ENCODE data around the gene C1QTNF6. TPM values are rescaled to one million over a fixed set of nuclear protein-coding genes. Genes with fewer than 3 reads are reported as not detected.
"Not testable (repeated sequence)": the region's sequence is repeated elsewhere in the genome, so short reads cannot be mapped to it uniquely, and the experiment has no call there.

C1QTNF6 gene
- total RNA-seq, 2 donors from 2014 or later = 1.8 to 2.9 TPM

DNA sequence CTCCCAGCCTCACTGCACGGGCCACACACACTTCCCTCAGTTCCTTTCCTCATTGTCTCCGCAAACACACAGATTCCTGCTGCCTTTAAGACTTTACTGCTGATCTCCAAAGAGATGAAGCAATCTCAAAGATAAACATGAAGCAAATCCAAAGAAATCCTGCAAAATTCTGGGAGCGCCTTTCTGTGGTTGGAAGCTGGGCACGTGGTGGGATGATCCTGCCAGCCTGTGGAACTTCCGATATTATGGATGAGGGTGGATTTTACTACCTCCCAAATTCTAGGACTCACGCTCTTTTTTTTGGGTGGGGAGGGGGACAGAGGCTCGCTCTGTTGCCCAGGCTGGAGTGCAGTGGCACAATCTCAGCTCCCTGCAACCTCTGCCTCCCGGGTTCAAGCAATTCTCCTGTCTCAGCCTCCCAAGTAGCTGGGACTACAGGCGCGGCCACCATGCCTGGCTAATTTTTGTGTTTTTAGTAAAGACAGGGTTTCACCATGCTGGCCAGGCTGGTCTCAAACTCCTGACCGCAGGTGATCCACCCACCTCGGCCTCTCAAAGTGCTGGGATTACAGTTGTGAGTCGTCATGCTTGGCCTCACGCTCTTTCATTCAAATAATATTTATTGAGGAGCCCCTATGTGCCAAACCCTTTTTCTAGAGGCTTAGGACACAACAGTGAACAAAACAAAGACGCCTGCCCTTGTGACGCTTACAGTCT lies 17.2 kb downstream of the C1QTNF6 start:
- intact Hi-C loops (cut with DNase I); ATAC-seq: not testable (repeated sequence)
- peak; percentile 4 for DNase-seq

- intact Hi-C loops (cut with DNase I) = no loop called here
Measured at GRCh38 chr22:37169947-37170688, 17.9 kb downstream of the C1QTNF6 start.

GRCh38 chr22:37169406-37169805 lies 18.6 kb downstream of the C1QTNF6 start:
- ATAC-seq (no peak), DNase-seq (peak; percentile 2)
- intact Hi-C loops (cut with DNase I) = no loop called here

More at GRCh38 chr22:37169947-37170688, 17.9 kb downstream of the C1QTNF6 start:
- ATAC-seq (no peak), DNase-seq (peak; percentile 7)

GRCh38 chr22:37167981-37168647 lies 19.9 kb downstream of the C1QTNF6 start:
- intact Hi-C loops (cut with DNase I) = no loop called here
- DNase-seq (peak; percentile 7), ATAC-seq (no peak)

DNA sequence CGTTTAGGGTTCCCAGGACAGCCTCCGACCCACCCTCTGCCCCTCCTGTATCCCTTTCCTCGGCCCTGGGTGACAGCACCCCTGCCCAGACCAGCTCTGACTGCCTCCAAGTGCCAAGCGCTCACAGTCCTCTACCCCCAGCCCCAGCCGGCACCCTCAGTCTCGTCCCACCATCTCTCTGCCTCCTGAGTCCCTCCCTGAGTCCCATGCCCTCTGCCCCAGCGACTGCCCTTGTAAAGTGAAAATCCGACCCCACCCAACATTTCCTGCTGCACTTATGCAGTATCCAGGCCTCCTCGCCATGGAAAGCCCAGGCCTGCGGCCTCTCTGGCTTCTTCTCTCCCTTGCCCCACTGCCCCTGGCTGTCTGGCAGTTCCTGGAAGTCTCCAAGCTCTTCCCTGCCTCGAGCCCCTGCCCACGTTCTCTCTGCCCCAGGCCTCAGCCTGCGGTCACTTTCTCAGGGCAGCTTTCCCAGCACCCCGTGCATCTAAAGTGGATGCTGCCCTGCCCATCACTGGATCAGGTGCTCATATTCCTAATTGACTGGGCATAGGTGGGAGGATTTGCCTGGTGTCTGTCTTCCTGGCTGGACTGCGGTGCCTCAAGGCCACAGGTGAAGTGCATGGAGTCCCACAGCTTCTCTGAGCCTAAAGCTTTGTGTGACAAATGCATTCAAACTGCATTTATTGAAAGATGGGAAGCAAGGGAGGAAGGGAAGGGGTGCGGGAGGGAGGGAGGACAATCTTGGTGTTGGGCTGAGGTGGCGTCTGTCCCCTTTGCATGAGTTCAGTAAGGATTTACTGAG lies 20.7 kb downstream of the C1QTNF6 start:
- ATAC-seq (peak in 1 of 2 donors; percentile 8), DNase-seq (peak; percentile 24)
- intact Hi-C loops (cut with DNase I) = no loop called here

GRCh38 chr22:37166675-37167066 lies 21.4 kb downstream of the C1QTNF6 start:
- intact Hi-C loops (cut with DNase I) = loop anchor here in 1 of 2 donors (1.0 kb wide), 1 partner anchor 32 kb away; no protein-coding TSS in a partner anchor
- ATAC-seq (peak; percentile 92), DNase-seq (peak; percentile 89)

GRCh38 chr22:37165940-37166674 lies 21.9 kb downstream of the C1QTNF6 start:
- no peak for ATAC-seq
- intact Hi-C loops (cut with DNase I) = loop anchor here in 1 of 2 donors (1.0 kb wide), 1 partner anchor 32 kb away; no protein-coding TSS in a partner anchor
- DNase-seq = peak; percentile 18

- intact Hi-C loops (cut with DNase I) = no loop called here
- ATAC-seq = no peak
- peak; percentile 1 for DNase-seq
Measured at GRCh38 chr22:37165066-37165465, 23.0 kb downstream of the C1QTNF6 start.

GRCh38 chr22:37164505-37164887 lies 23.6 kb downstream of the C1QTNF6 start:
- intact Hi-C loops (cut with DNase I) = no loop called here
- DNase-seq = peak; percentile 2
- no peak for ATAC-seq

DNA sequence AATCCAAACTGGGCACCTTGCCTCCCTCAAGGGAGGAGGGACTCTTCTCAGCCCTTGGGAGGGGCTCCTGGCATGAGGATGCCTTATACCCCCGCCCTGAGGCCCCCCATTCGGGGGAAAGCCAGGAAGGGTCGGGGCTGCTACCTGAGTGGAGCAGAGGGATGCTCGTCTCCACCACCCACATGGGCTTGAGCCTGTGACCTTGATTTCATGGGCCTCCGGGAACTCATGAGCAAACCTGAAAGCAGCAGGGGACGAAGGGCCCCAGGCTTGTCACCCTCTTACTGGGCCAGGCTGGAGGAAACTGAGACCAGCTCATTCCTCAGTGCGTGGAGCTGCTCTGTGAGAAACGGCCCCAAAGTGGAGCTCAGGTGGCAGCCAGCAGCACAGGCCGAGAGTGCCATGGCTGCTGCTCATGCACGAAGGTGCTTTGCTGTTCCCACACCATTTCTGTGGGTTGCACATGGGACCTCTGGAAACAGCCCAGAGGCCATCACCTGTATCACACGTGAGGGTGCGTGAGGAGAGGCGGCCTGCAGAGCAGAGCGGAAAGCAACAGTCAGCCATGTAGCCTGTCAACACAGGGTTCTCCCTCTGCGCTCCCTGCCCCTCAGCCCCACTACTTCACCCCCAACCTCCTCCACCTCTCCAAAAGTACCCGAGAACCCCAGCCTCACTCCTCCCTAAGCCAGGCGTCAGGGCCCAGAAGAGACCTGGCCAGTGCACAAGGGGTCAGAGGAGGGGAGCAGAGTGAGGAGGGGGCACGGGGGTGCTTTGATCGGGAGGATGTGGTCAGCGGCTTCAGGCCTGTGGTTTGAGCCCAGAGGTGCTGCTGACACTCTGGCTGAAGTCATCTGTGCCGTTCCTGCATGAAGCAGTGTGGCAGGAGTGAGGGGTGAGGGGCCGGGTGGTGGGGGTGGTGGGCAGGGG lies 24.2 kb downstream of the C1QTNF6 start:
- DNase-seq = peak; percentile 10
- intact Hi-C loops (cut with DNase I) = no loop called here
- ATAC-seq = no peak

- intact Hi-C loops (cut with DNase I) = no loop called here
- no peak for DNase-seq
- ATAC-seq = no peak
Measured at GRCh38 chr22:37163096-37163489, 25.0 kb downstream of the C1QTNF6 start.

DNA sequence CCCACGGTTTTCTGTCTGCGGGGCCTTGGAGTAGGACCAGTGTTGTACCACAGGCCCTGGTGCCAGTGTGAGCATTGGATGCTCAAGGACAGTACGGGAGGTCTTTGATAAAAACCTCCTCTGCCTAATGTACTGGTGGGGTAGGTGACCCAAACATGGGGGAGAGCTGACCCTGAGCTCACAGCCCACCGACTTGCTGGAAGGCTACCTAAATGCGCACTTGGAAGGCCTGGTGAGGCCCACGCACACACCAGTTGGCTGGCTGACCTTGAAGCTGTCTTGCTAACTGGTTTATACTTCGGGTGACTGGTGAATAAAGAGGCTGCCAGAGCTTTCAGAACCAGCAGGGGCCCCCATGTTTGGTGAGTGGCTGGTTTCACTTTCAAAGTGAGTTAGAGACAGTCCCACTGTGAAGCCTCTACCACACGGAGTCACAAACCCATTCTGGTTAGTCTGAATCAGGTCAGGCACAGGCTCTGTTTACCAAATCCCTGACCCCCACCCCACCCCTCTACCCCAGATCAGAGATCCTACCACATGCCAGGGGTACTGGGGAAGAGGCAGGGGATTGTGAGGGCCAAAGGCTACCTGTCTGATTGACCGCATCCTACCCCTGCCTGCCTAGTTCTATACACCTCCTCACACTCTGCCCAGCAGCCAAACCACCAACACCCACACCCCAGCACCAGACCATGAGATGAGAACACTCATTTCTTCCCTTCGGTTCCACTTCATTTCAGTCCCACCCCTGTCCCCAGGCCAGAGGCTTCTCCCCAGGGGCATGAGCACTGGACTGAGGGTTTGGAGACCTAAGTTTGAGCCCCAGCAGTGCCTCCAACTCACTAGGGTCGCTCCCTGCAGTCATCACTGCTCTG lies 25.6 kb downstream of the C1QTNF6 start:
- intact Hi-C loops (cut with DNase I) = no loop called here
- ATAC-seq = peak in 1 of 2 donors; percentile 24
- DNase-seq = no peak

DNA sequence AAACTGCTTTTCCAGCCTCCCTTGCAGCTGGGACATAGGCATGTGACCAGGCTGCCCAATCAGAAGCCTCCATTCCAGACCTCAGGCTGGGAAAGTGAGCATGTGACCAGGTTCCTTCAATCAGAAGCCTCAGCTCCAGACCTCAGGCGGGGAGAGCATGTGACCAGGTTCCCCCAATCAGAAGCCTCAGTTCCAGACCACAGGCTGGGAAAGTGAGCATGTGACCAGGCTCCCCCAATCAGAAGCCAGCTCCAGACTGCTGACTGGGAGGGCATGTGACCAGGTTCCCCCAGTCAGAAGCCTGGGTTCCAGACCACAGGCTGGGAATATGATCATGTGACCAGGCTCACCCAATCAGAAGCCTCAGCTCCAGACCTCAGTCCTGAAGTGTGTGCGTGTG lies 26.6 kb downstream of the C1QTNF6 start:
- ATAC-seq = no peak
- no peak for DNase-seq
- intact Hi-C loops (cut with DNase I) = no loop called here

GRCh38 chr22:37160027-37160426 lies 28.0 kb downstream of the C1QTNF6 start:
- DNase-seq (no peak), ATAC-seq (no peak)
- intact Hi-C loops (cut with DNase I) = no loop called here

DNA sequence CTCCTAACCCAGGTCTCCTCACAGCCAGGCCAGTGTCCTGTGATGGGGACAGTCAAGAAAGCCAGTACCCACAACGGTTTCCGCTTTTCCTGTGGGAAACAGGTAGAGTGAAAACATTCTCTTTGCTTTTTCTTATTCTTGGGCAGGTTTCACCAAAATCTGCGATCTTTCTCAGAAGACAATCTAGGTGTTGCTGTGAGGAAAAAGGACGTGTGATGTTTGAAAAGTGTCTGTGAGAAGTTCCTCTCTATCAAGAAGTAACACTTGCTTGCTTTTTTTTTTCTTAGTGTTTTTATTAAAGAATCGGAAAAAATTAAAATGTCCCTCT lies 29.1 kb downstream of the C1QTNF6 start:
- DNase-seq (no peak), ATAC-seq (no peak)
- intact Hi-C loops (cut with DNase I) = loop anchor here in 1 of 2 donors (5.0 kb wide), 1 partner anchor 43 kb away; no protein-coding TSS in a partner anchor

GRCh38 chr22:37157516-37158285 lies 30.3 kb downstream of the C1QTNF6 start:
- ATAC-seq (no peak), DNase-seq (no peak)
- intact Hi-C loops (cut with DNase I) = loop anchor here in 1 of 2 donors (5.0 kb wide), 1 partner anchor 45 kb away; no protein-coding TSS in a partner anchor
